K562 (cell line): ENCODE data around the gene LIPE. TPM values are rescaled to one million over a fixed set of nuclear protein-coding genes. Genes with fewer than 3 reads are reported as not detected.

Experiments used
- CC2D1A ChIP-seq: fragments of 450-650 bp; IDR thresholded peaks from 2 replicates; pipeline ENCODE4 v1.6.1; 2017; ENCODE audit warnings: mild to moderate bottlenecking
- CXXC5 ChIP-seq: fragments of 250-450 bp; sonication (Bioruptor Pico); IDR thresholded peaks from 2 replicates; pipeline ENCODE4 v1.8.0; 2022; ENCODE audit warnings: inconsistent platforms, mild to moderate bottlenecking, moderate library complexity
- EWSR1 ChIP-seq: fragments of 450-650 bp; IDR thresholded peaks from 2 replicates; pipeline ENCODE4 v1.6.1; 2018; ENCODE audit warnings: borderline replicate concordance, mild to moderate bottlenecking, low read depth, moderate library complexity; ENCODE audit not compliant: partially characterized antibody
- NR1H2 ChIP-seq: sonication (generic); formaldehyde crosslinking; IDR thresholded peaks from 2 replicates; pipeline ENCODE4 v1.4.0; 2020; ENCODE audit warnings: mild to moderate bottlenecking, missing genetic modification reagents
- POLR2AphosphoS5 ChIP-seq: IDR thresholded peaks from 2 replicates; pipeline ENCODE4 v1.6.1; 2011; ENCODE audit warnings: mild to moderate bottlenecking, low read depth, low read length, moderate library complexity; ENCODE audit not compliant: control insufficient read depth, insufficient read depth
- RBM17 ChIP-seq: fragments of 200-400 bp; formaldehyde crosslinking; IDR thresholded peaks from 2 replicates; pipeline ENCODE4 v1.6.1; 2017; ENCODE audit warnings: low read depth, mild to moderate bottlenecking, low read length, borderline replicate concordance
- SAP30 ChIP-seq: fragments of 200-600 bp; sonication (generic); IDR thresholded peaks from 2 replicates; pipeline ENCODE4 v1.6.1; 2012; ENCODE audit warnings: borderline replicate concordance, low read depth, mild to moderate bottlenecking, moderate library complexity, low read length, control low read depth, inconsistent platforms; ENCODE audit not compliant: insufficient read depth, poor library complexity, severe bottlenecking
- SUPT5H ChIP-seq: fragments of 450-650 bp; IDR thresholded peaks from 2 replicates; pipeline ENCODE4 v1.6.1; 2016
- ZNF124 ChIP-seq: sonication (generic); formaldehyde crosslinking; IDR thresholded peaks from 2 replicates; pipeline ENCODE4 v1.8.1; 2022; ENCODE audit warnings: missing genetic modification reagents
- ZNF444 ChIP-seq: fragments of 250-450 bp; sonication (Bioruptor Pico); IDR thresholded peaks from 2 replicates; pipeline ENCODE4 v1.4.0; 2020; ENCODE audit warnings: mild to moderate bottlenecking, moderate library complexity
- ZNF551 ChIP-seq: fragments of 250-450 bp; sonication (Bioruptor Pico); IDR thresholded peaks from 2 replicates; pipeline ENCODE4 v1.5.0; 2021; ENCODE audit warnings: mild to moderate bottlenecking, moderate library complexity
- ZNF695 ChIP-seq: fragments of 450-650 bp; formaldehyde crosslinking; IDR thresholded peaks from 2 replicates; pipeline ENCODE4 v1.4.0; 2020; ENCODE audit warnings: mild to moderate bottlenecking, moderate library complexity
- ZNF696 ChIP-seq: fragments of 250-450 bp; sonication (Bioruptor Pico); conservative IDR thresholded peaks from 2 replicates; pipeline ENCODE4 v1.4.0; 2020; ENCODE audit warnings: mild to moderate bottlenecking, moderate library complexity
- ZNF75A ChIP-seq: fragments of 450-650 bp; formaldehyde crosslinking; IDR thresholded peaks from 2 replicates; pipeline ENCODE4 v1.4.0; 2020; ENCODE audit warnings: mild to moderate bottlenecking
- ZZZ3 ChIP-seq: fragments of 450-650 bp; IDR thresholded peaks from 2 replicates; pipeline ENCODE4 v1.6.1; 2016; ENCODE audit warnings: antibody characterized with exemption, mild to moderate bottlenecking, moderate library complexity
- polyA plus RNA-seq, 8 experiments: library from polyadenylated mRNA; depleted of rRNA in 4 of 8; stranded (reverse) in 5 of 8; unstranded in 3 of 8; fragments of >200 nt; fragmentation: Nextera tagmentation in 2 of 8; fragmentation: Illumina TruSeq in 1 of 8; extraction: Ambion mirVana in 2 of 8; extraction: Trizol in 1 of 8; gene quantifications; 2 replicates each; pipeline versions ENCODE4 v1.2.1 to v1.2.3, GENCODE V29; 2011 to 2014; ENCODE audit warnings: inconsistent platforms in 1 of 8, missing spikeins in 1 of 8
- total RNA-seq, 7 experiments: library from RNA; depleted of rRNA in 6 of 7; stranded (reverse); fragments of >200 nt in 6 of 7; fragmentation: Illumina TruSeq in 2 of 7; extraction: Trizol in 2 of 7; gene quantifications; 2 replicates each; pipeline versions ENCODE4 v1.2.1 to v1.2.3, GENCODE V29; 2011 to 2021; ENCODE audit warnings: low replicate concordance in 1 of 7
- TF ChIP-seq, protein P1 (sequence below): fragments of 200-800 bp; sonication (Bioruptor generic); IDR thresholded peaks from 2 replicates; pipeline ENCODE4 v1.6.1; 2017; ENCODE audit warnings: missing genetic modification characterization, missing compliant biosample characterization
- TF ChIP-seq, protein P2 (sequence below): fragments of 450-650 bp; IDR thresholded peaks from 2 replicates; pipeline ENCODE4 v1.6.1; 2016; ENCODE audit warnings: borderline replicate concordance
- TF ChIP-seq, protein P3 (sequence below): fragments of 250-450 bp; sonication (Bioruptor Pico); IDR thresholded peaks from 2 replicates; pipeline ENCODE4 v1.5.0; 2020; ENCODE audit warnings: mild to moderate bottlenecking, borderline replicate concordance
- TF ChIP-seq, protein P4 (sequence below): fragments of 450-650 bp; IDR thresholded peaks from 2 replicates; pipeline ENCODE4 v1.6.1; 2017; ENCODE audit warnings: antibody characterized with exemption

LIPE gene
- total and polyA plus RNA-seq, 9 of the 15 experiments (the other 6 are each of a cell fraction or from before 2014, with no cell fraction given), result 0.22 TPM; not detected in 8

DNA sequence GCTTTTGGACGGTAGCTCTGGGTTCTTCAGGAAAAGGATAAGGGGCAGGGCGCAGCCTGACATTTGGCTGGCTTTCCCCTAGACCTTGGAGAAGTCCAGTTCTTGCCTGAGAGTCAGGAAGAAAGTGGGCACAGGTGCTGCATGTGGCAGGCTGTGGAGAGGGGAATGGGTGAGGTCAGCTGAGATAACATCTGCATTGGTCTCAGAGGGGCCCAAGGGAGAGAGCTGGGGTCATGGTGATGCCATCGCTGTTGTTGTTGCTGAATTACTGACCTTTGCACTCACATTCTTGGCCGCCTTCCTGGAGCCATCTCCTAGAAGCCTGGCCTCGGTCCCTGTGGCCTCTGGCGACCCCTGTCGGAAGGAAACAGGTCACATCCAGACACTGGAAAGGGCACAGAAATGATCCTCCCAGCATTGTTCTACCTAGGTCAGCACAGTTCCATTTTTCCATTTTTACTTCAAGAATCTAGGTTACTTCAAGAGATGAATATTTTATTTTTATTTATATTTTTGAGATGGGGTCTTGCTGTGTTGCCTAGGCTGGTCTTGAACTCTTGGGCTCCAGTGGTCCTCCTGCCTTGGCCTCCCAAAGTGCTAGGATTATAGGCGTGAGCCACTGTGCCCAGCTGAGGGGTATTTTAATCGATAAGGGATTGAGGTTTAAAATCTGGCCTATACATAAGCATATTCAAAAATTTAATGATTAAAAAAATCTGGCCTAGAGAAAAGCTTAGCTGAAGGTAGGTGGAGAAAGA, 6.5 kb upstream of the LIPE start (continued):
- TF ChIP-seq, protein P1, sequence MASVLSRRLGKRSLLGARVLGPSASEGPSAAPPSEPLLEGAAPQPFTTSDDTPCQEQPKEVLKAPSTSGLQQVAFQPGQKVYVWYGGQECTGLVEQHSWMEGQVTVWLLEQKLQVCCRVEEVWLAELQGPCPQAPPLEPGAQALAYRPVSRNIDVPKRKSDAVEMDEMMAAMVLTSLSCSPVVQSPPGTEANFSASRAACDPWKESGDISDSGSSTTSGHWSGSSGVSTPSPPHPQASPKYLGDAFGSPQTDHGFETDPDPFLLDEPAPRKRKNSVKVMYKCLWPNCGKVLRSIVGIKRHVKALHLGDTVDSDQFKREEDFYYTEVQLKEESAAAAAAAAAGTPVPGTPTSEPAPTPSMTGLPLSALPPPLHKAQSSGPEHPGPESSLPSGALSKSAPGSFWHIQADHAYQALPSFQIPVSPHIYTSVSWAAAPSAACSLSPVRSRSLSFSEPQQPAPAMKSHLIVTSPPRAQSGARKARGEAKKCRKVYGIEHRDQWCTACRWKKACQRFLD (CRISPR knock-in tag), result 0 out of 2 replicates have a peak, but pooled peaks have one; percentile 50
- TF ChIP-seq ZZZ3, result no peak
- TF ChIP-seq ZNF124, result no peak
- TF ChIP-seq ZNF444 (CRISPR knock-in tag), result no peak
- no peak for TF ChIP-seq SAP30
- no peak for TF ChIP-seq NR1H2 (CRISPR knock-in tag)
- TF ChIP-seq EWSR1, result no peak
- TF ChIP-seq ZNF551 (CRISPR knock-in tag), result no peak
- TF ChIP-seq RBM17, result no peak
- TF ChIP-seq ZNF695, result no peak
- TF ChIP-seq, protein P2, sequence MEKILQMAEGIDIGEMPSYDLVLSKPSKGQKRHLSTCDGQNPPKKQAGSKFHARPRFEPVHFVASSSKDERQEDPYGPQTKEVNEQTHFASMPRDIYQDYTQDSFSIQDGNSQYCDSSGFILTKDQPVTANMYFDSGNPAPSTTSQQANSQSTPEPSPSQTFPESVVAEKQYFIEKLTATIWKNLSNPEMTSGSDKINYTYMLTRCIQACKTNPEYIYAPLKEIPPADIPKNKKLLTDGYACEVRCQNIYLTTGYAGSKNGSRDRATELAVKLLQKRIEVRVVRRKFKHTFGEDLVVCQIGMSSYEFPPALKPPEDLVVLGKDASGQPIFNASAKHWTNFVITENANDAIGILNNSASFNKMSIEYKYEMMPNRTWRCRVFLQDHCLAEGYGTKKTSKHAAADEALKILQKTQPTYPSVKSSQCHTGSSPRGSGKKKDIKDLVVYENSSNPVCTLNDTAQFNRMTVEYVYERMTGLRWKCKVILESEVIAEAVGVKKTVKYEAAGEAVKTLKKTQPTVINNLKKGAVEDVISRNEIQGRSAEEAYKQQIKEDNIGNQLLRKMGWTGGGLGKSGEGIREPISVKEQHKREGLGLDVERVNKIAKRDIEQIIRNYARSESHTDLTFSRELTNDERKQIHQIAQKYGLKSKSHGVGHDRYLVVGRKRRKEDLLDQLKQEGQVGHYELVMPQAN, result no peak
- no peak for TF ChIP-seq ZNF696 (CRISPR knock-in tag)
- TF ChIP-seq, protein P3, sequence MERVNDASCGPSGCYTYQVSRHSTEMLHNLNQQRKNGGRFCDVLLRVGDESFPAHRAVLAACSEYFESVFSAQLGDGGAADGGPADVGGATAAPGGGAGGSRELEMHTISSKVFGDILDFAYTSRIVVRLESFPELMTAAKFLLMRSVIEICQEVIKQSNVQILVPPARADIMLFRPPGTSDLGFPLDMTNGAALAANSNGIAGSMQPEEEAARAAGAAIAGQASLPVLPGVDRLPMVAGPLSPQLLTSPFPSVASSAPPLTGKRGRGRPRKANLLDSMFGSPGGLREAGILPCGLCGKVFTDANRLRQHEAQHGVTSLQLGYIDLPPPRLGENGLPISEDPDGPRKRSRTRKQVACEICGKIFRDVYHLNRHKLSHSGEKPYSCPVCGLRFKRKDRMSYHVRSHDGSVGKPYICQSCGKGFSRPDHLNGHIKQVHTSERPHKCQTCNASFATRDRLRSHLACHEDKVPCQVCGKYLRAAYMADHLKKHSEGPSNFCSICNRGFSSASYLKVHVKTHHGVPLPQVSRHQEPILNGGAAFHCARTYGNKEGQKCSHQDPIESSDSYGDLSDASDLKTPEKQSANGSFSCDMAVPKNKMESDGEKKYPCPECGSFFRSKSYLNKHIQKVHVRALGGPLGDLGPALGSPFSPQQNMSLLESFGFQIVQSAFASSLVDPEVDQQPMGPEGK (CRISPR knock-in tag), result no peak
- TF ChIP-seq ZNF75A (CRISPR knock-in tag), result no peak
- TF ChIP-seq CXXC5 (CRISPR knock-in tag), result no peak
- no peak for TF ChIP-seq POLR2AphosphoS5
- TF ChIP-seq CC2D1A, result 0 out of 2 replicates have a peak, but pooled peaks have one; percentile 20
- TF ChIP-seq, protein P4, sequence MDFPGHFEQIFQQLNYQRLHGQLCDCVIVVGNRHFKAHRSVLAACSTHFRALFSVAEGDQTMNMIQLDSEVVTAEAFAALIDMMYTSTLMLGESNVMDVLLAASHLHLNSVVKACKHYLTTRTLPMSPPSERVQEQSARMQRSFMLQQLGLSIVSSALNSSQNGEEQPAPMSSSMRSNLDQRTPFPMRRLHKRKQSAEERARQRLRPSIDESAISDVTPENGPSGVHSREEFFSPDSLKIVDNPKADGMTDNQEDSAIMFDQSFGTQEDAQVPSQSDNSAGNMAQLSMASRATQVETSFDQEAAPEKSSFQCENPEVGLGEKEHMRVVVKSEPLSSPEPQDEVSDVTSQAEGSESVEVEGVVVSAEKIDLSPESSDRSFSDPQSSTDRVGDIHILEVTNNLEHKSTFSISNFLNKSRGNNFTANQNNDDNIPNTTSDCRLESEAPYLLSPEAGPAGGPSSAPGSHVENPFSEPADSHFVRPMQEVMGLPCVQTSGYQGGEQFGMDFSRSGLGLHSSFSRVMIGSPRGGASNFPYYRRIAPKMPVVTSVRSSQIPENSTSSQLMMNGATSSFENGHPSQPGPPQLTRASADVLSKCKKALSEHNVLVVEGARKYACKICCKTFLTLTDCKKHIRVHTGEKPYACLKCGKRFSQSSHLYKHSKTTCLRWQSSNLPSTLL, result no peak
- TF ChIP-seq SUPT5H, result no peak
